Sigmoid colon (tissue), 7 donors: Measurements from ENCODE around the gene ARID5B. TPM values are rescaled to one million over a fixed set of nuclear protein-coding genes. Genes with fewer than 3 reads are reported as not detected.

ENCODE experiments used
- DNase-seq: peaks from one replicate; pipeline ENCODE4 v3.0.0-alpha.2; 2019
- H3K27ac ChIP-seq, 4 donors: fragments of 200-600 bp; sonication (generic); one replicate each; pipeline ENCODE4 v1.5.1; 2016 to 2019; ENCODE audit warnings: mild to moderate bottlenecking in 1 of 4
- H3K27me3 ChIP-seq, 3 donors: fragments of 200-600 bp; sonication (generic); one replicate each; pipeline ENCODE4 v1.5.1; 2019; ENCODE audit warnings: mild to moderate bottlenecking in 1 of 3
- H3K36me3 ChIP-seq, 4 donors: fragments of 200-600 bp; sonication (generic); one replicate each; pipeline ENCODE4 v1.5.1; 2016 to 2019
- H3K4me1 ChIP-seq, 4 donors: fragments of 200-600 bp; sonication (generic); one replicate each; pipeline ENCODE4 v1.5.1; 2017 to 2019
- H3K4me3 ChIP-seq, 4 donors: fragments of 200-600 bp; sonication (generic); one replicate each; pipeline ENCODE4 v1.5.1; 2017 to 2019; ENCODE audit warnings: mild to moderate bottlenecking in 2 of 4, moderate library complexity in 1 of 4
- H3K9me3 ChIP-seq, 4 donors: fragments of 200-600 bp in 3 of 4; sonication (generic) in 3 of 4; one replicate each; pipeline versions ENCODE4 v1.5.1 to v1.6.1; 2013 to 2019
- EP300 ChIP-seq, 4 donors: sonication (generic); formaldehyde crosslinking; IDR thresholded peaks; one replicate each; pipeline ENCODE4 v1.6.1; 2017; ENCODE audit warnings: antibody characterized with exemption in 4 of 4
- POLR2A ChIP-seq, 2 donors: fragments of 450-650 bp; IDR thresholded peaks; one replicate each; pipeline ENCODE4 v1.6.1; 2016; ENCODE audit warnings: antibody characterized with exemption in 2 of 2, mild to moderate bottlenecking in 2 of 2, moderate library complexity in 2 of 2
- POLR2AphosphoS5 ChIP-seq, 4 donors: sonication (generic); formaldehyde crosslinking; IDR thresholded peaks; one replicate each; pipeline ENCODE4 v1.6.1; 2017; ENCODE audit warnings: antibody characterized with exemption in 4 of 4
- WGBS, 2 donors: extraction: QIAGEN DNeasy Blood & Tissue Kit; methylation state at CpG; one replicate each; pipeline ENCODE4 v1.1.7; 2013; 5-methylcytosine and 5-hydroxymethylcytosine counted together
- intact Hi-C: fragments of 100-400 bp; cut with DNase I; formaldehyde crosslinking; loops from one replicate; pipeline ENCODE4 v1.15.1; 2023
- polyA plus RNA-seq, 3 donors: library from polyadenylated mRNA; stranded (reverse); fragments of 200-250 nt; gene quantifications; one replicate each; pipeline ENCODE4 v1.2.3, GENCODE V29; 2013
- total RNA-seq, 4 donors: library from RNA; depleted of rRNA; stranded (reverse); fragments of >200 nt; gene quantifications; one replicate each; pipeline ENCODE4 v1.1.0, GENCODE V29; 2016
- TF ChIP-seq, protein P1 (sequence below), 4 experiments: fragments of 450-650 bp in 3 of 4; fragments of 200-600 bp in 1 of 4; IDR thresholded peaks; one replicate each; pipeline ENCODE4 v1.5.1; 2016 to 2019; ENCODE audit warnings: antibody characterized with exemption in 4 of 4, mild to moderate bottlenecking in 3 of 4, moderate library complexity in 2 of 4
- donor health status: healthy with polysubstance abuse.
- donor health status: Bipolar disorder and iron deficiency.
- donor health status: healthy.

The ARID5B gene
- total and polyA plus RNA-seq, 7 donors: 2.3 to 109 (median 29.6) TPM

DNA sequence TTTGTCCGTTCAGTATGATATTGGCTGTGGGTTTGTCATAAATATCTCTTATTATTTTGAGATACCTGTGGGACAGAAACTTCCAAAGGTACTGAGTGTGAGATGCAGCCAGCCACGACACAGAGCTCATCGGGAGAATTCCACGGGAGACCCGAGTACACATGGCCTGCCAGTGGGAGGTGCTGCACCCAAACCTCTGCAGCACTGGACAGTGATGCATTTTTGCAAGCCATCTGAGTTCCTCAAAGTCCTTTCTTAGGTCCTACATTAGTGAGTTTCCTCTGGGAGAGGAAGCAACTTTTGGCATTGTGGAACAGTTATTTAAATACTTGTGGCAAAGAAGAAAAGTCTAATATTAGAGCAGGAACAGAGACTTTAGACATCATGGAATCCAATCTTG, 77.5 kb downstream of the ARID5B start:
- no peak overlapping the region for H3K27ac ChIP-seq
- no peaks in the 10 kb centered on the region for H3K36me3 ChIP-seq
- TF ChIP-seq POLR2A (IDR thresholded peaks at IDR 0.05) (no peak), POLR2AphosphoS5 (IDR thresholded peaks at IDR 0.05) (no peak), EP300 (IDR thresholded peaks at IDR 0.05) (no peak)
- TF ChIP-seq, protein P1, sequence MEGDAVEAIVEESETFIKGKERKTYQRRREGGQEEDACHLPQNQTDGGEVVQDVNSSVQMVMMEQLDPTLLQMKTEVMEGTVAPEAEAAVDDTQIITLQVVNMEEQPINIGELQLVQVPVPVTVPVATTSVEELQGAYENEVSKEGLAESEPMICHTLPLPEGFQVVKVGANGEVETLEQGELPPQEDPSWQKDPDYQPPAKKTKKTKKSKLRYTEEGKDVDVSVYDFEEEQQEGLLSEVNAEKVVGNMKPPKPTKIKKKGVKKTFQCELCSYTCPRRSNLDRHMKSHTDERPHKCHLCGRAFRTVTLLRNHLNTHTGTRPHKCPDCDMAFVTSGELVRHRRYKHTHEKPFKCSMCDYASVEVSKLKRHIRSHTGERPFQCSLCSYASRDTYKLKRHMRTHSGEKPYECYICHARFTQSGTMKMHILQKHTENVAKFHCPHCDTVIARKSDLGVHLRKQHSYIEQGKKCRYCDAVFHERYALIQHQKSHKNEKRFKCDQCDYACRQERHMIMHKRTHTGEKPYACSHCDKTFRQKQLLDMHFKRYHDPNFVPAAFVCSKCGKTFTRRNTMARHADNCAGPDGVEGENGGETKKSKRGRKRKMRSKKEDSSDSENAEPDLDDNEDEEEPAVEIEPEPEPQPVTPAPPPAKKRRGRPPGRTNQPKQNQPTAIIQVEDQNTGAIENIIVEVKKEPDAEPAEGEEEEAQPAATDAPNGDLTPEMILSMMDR (IDR thresholded peaks at IDR 0.05): no peak
- no peak for DNase-seq
- H3K4me3 ChIP-seq: no peak overlapping the region
- WGBS, 2 donors: 80 to 90% methylated on average over 5 of the region's 5 CpGs
- intact Hi-C loops: no loop called here
- H3K4me1 ChIP-seq: peaks cover 0 to 36% (median 30%) of the 10 kb centered on the region in 4 donors
- H3K9me3 ChIP-seq: no peaks in the 10 kb centered on the region
- H3K27me3 ChIP-seq: no peaks in the 10 kb centered on the region

GRCh38 chr10:61981460-61981859, 80.0 kb downstream of the ARID5B start:
- intact Hi-C loops: no loop called here
- DNase-seq: no peak

GRCh38 chr10:61983255-61983654, 81.8 kb downstream of the ARID5B start:
- TF ChIP-seq, protein P1 (IDR thresholded peaks at IDR 0.05): no peak
- TF ChIP-seq EP300 (IDR thresholded peaks at IDR 0.05) (no peak), POLR2A (IDR thresholded peaks at IDR 0.05) (no peak), POLR2AphosphoS5 (IDR thresholded peaks at IDR 0.05) (no peak)
- H3K27ac ChIP-seq: peak overlapping the region in 2 of 4 donors; percentile 28 to 36
- DNase-seq: no peak

More at GRCh38 chr10:61981460-61981859, 80.0 kb downstream of the ARID5B start:
- no peak overlapping the region for H3K4me3 ChIP-seq
- H3K4me1 ChIP-seq: peaks cover 0 to 23% (median 18%) of the 10 kb centered on the region in 4 donors
- peak overlapping the region in 2 of 4 donors; percentile 36 to 40 for H3K27ac ChIP-seq
- no peaks in the 10 kb centered on the region for H3K9me3 ChIP-seq
- H3K36me3 ChIP-seq: no peaks in the 10 kb centered on the region
- H3K27me3 ChIP-seq: no peaks in the 10 kb centered on the region
- 9 to 56% methylated on average over 1 of the region's 1 CpG for WGBS, 2 donors
- TF ChIP-seq, protein P1 (IDR thresholded peaks at IDR 0.05): no peak
- no peak for TF ChIP-seq EP300 (IDR thresholded peaks at IDR 0.05)
- TF ChIP-seq POLR2AphosphoS5 (IDR thresholded peaks at IDR 0.05): no peak
- no peak for TF ChIP-seq POLR2A (IDR thresholded peaks at IDR 0.05)

GRCh38 chr10:61984803-61985418, 83.4 kb downstream of the ARID5B start:
- Histone ChIP-seq H3K27ac (peak overlapping the region; percentile 6 to 86 (median 77)), H3K4me1 (peaks cover 0 to 37% (median 29%) of the 10 kb centered on the region in 4 donors), H3K27me3 (no peaks in the 10 kb centered on the region), H3K4me3 (no peak overlapping the region), H3K36me3 (no peaks in the 10 kb centered on the region), H3K9me3 (no peaks in the 10 kb centered on the region)
- no peak for TF ChIP-seq EP300 (IDR thresholded peaks at IDR 0.05)
- TF ChIP-seq, protein P1 (IDR thresholded peaks at IDR 0.05): no peak
- no peak for TF ChIP-seq POLR2AphosphoS5 (IDR thresholded peaks at IDR 0.05)
- no peak for TF ChIP-seq POLR2A (IDR thresholded peaks at IDR 0.05)
- WGBS, 2 donors: 95 to 96% methylated on average over 3 of the region's 3 CpGs
- DNase-seq: no peak
- intact Hi-C loops: no loop called here

More at GRCh38 chr10:61983255-61983654, 81.8 kb downstream of the ARID5B start:
- Histone ChIP-seq H3K4me3 (no peak overlapping the region), H3K27me3 (no peaks in the 10 kb centered on the region), H3K36me3 (no peaks in the 10 kb centered on the region), H3K9me3 (no peaks in the 10 kb centered on the region), H3K4me1 (peaks cover 0 to 35% (median 30%) of the 10 kb centered on the region in 4 donors)
- intact Hi-C loops: no loop called here
- 96 to 97% methylated on average over 4 of the region's 4 CpGs for WGBS, 2 donors
